Measurements from ENCODE around the gene KIF26A.
"Not testable (repeated sequence)": the region's sequence is repeated elsewhere in the genome, so short reads cannot be mapped to it uniquely, and the experiment has no call there.

Gene KIF26A

GRCh38 chr14:104196461-104197140, 58.2 kb downstream of the KIF26A start:
- DNase-seq: no peak

GRCh38 chr14:104197449-104198247, 59.3 kb downstream of the KIF26A start:
- DNase-seq: no peak

- no peak for DNase-seq
These were observed 61.0 kb downstream of the KIF26A start for GRCh38 chr14:104199266-104199895.

GRCh38 chr14:104200106-104200505, 61.7 kb downstream of the KIF26A start:
- DNase-seq: no peak

- DNase-seq: no peak
These were observed 62.2 kb downstream of the KIF26A start for GRCh38 chr14:104200591-104200990.

- DNase-seq: no peak
These were observed 62.7 kb downstream of the KIF26A start for GRCh38 chr14:104201063-104201462.

GRCh38 chr14:104201496-104201895, 63.1 kb downstream of the KIF26A start:
- DNase-seq: no peak

GRCh38 chr14:104202259-104203070, 64.1 kb downstream of the KIF26A start:
- no peak for DNase-seq

GRCh38 chr14:104203071-104203425, 64.7 kb downstream of the KIF26A start:
- no peak for DNase-seq

- no peak for DNase-seq
These were observed 66.3 kb downstream of the KIF26A start for GRCh38 chr14:104204660-104205149.

GRCh38 chr14:104205781-104206180, 67.4 kb downstream of the KIF26A start:
- DNase-seq: no peak

GRCh38 chr14:104206281-104206904, 68.0 kb downstream of the KIF26A start:
- no peak for DNase-seq

- DNase-seq: no peak
These were observed 69.0 kb downstream of the KIF26A start for GRCh38 chr14:104207142-104208014.

- DNase-seq: not testable (repeated sequence)
These were observed 69.6 kb downstream of the KIF26A start for GRCh38 chr14:104208015-104208295.

GRCh38 chr14:104208331-104208730, 69.9 kb downstream of the KIF26A start:
- not testable (repeated sequence) for DNase-seq

- DNase-seq: not testable (repeated sequence)
These were observed 70.7 kb downstream of the KIF26A start for GRCh38 chr14:104209071-104209470.

- DNase-seq: no peak
These were observed 71.8 kb downstream of the KIF26A start for GRCh38 chr14:104209985-104210816.

GRCh38 chr14:104210817-104211195, 72.4 kb downstream of the KIF26A start:
- no peak for DNase-seq

GRCh38 chr14:104211215-104211614, 72.8 kb downstream of the KIF26A start:
- DNase-seq: no peak

- no peak for DNase-seq
These were observed 73.4 kb downstream of the KIF26A start for GRCh38 chr14:104211741-104212140.

Data from inflammatory macrophage treated with lipopolysaccharide for 1 hour (primary cell).